GM21367 (cell line): ENCODE results near the gene COL4A1.

ENCODE experiments used
- ATAC-seq: cut with Tn5 transposase; IDR thresholded peaks from one replicate; pipeline ENCODE4 v1.9.1; 2021; ENCODE audit not compliant: unreplicated experiment

The COL4A1 gene

GRCh38 chr13:110279684-110280083 is 27.3 kb downstream of the COL4A1 start:
- no peak for ATAC-seq

DNA sequence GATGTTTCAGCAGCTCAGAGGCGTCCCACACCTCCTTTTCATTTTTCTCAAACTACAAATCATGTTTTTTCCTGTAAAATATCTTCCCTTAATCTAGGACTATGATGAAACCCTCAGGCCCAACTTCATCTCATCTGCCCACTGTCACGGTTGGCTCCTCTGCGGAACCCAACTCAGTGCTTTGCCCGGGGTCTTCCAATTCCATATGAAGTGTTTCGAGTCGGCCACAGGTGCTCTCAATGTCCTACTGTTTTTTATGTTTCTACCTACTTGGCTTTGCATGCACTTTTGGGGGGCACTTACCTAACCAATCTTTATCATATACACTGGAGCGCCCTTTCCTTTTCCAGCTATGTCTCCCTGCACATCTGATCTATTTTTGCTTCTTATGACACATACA is 28.1 kb downstream of the COL4A1 start:
- no peak for ATAC-seq

DNA sequence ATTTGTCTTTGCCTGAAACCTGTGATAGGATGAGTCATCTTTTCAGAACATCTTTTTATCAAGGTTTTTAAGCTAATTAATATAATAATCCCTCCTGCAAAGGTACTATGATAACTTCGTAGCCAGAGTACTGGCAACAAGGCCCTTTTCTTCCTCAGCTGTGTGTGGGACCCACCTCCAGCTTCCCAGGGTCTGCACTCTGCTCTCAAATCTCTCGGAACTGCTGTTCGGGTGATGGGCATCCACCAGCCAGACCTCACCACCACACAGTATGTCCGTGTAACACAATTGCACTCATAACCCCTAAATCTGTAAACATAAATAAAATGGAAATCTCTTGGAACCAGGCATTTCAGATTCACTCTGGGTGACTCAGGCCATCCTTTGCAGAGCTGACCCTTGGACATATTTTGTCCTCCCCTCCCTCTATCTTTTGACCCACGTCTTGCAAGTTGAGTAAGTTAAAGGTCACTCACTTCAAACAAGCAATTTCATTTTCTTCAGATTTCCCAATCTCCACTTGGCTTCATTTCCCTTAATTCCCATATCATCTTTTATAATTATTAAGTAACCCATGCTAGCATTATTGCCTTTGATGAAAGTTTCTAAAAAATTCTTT is 29.5 kb downstream of the COL4A1 start:
- no peak for ATAC-seq

DNA sequence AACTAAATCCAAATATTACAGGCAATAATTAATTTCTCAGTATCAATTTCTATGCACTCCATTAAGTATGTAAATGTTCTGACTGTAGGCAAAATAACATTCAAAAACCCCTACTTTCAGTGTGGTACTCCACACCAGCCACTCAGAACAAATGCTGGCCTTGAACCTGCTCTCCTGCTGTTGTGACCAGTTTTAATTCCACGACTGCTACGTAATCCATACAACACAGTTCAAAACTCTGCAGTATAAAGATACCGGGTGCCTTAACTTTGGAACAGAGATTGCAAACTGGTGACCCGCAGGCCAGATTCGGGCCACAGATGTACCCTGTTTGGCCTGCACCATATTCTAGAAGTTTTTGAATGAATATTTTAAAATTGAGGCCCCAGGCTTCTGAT is 30.4 kb downstream of the COL4A1 start:
- no peak for ATAC-seq

DNA sequence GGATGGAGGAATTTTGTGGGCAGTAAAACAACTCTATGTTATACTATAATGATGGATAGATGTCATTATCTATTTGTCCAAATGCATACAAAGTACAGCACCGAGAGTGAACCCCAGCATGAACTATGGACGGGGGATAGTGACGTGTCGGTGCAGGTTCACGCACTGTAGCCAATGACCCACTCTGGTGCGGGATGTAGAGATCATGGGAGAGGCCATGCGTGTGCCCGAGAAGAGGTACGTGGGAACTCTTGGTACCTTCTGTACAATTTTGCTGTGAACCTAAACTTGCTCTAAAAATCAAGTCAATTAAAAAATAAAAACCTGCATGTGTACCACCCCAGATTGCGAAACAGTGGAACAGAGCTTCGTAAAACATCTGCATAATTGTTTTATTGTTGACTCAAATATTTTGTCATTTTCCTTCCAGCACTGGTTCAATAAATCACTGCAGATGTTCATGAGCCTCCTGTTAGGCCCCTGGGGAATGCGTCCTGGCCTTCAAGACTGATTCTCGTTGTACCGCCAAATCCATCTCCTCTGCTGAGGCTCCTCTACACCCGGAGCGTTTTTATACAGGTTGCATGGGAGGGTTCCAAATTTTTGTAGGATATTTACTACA is 30.9 kb downstream of the COL4A1 start:
- no peak for ATAC-seq

DNA sequence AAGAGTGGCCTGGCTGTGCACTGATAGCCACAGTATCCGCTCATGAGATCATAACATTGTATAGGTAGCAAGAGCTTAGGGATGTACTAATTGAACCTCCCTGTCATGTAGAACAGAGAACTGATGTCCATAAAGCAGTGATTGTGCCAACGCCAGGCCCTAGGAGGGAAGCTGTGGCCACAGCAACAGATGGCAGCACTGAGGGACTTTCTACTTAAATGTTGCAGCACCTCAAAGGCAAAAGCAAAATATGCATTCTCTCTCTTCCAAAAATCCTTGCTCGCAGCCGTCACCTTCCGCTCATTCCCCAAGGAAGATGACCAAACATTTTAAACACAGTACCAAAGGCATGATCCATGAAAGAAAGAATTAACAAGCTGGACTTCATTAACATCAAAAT is 32.3 kb downstream of the COL4A1 start:
- ATAC-seq: no peak

GRCh38 chr13:110273254-110273653 is 33.7 kb downstream of the COL4A1 start:
- ATAC-seq: no peak

DNA sequence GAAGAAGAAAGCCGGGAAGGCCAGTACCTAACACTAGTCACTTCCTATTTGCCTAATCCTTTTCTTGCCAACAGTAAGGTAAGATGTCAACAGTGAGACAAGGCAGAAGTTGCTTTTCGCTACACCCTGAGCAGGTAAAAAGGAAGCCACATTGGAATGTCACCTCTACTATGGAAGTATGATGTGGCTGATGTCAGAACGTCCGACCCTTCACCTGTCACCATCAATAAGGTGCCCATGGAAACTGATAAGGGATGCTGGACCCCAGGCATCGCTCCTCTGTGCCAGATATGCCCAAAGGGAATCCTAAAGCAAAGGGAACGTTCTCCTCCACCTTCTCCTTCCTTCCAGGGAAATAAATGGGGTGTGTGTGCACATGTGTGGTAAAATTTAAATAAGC is 34.3 kb downstream of the COL4A1 start:
- no peak for ATAC-seq

- ATAC-seq: no peak
Observed at GRCh38 chr13:110272227-110272626, 34.7 kb downstream of the COL4A1 start.

DNA sequence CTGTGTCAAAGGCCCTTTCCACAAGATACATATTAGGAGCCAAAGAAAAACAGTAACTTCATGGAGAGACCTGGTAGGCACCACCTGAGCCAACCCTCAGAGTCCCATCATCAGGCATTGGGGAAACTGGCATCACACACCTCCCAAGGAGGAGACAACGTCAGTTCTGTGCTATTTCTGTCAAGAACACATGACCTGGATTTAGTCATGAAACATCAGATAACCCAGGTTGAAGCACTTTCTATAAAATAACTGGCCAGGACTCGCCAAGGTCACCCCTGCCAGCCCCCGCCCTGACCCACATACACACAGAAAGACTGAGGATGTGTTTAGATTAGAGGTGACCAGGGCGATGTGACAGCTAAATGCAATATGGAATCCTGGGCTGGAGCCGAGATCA is 35.6 kb downstream of the COL4A1 start:
- no peak for ATAC-seq

GRCh38 chr13:110270507-110270906 is 36.5 kb downstream of the COL4A1 start:
- ATAC-seq: no peak

- ATAC-seq: no peak
Observed at GRCh38 chr13:110269509-110270185, 37.3 kb downstream of the COL4A1 start.

- ATAC-seq: no peak
Observed at GRCh38 chr13:110268576-110269185, 38.3 kb downstream of the COL4A1 start.

- ATAC-seq: no peak
Observed at GRCh38 chr13:110268061-110268460, 38.9 kb downstream of the COL4A1 start.

GRCh38 chr13:110266983-110267382 is 40.0 kb downstream of the COL4A1 start:
- ATAC-seq: no peak

DNA sequence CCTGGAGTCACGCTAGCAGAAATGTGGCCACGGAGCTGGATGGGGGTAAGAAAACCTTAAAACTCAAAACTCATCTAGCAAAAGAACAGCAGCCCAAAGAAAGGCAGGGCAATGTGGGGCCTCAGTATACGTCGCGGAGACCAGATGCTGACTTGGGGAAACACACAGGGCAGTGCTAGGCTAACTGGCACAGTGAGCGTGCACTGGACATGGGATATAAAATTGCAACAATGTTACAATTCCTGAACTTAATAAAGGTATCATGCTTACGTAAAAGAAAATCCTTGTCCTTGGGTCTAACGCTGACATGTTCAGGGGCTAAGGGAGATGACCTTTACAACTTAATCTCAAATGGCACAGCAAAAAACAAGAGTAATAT is 40.5 kb downstream of the COL4A1 start:
- no peak for ATAC-seq

- no peak for ATAC-seq
Observed at GRCh38 chr13:110265682-110266430, 41.1 kb downstream of the COL4A1 start.

- no peak for ATAC-seq
Observed at GRCh38 chr13:110265341-110265681, 41.6 kb downstream of the COL4A1 start.

GRCh38 chr13:110264685-110265275 is 42.2 kb downstream of the COL4A1 start:
- no peak for ATAC-seq

DNA sequence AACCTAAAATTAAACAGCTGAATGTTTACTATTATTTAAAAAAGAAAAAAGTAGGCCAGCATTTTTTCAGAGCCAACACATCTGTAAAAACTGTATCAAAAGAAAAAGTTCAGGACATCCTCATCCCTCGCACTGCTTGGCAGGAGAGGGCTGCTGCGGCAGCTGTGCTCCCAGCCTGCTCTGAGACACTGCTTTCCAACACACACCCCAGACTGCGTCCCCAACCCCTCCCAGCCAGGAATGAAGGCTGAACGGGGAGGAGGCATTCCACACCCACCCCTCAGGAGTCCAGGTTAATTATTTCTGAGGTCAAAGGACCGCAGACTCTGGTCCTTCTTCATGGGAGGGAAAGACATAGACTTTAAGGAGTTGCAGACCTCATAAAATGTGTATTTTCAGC is 43.1 kb downstream of the COL4A1 start:
- ATAC-seq: no peak

GRCh38 chr13:110263404-110263803 is 43.6 kb downstream of the COL4A1 start:
- ATAC-seq: no peak
